Breast epithelium (tissue), 3 donors: ENCODE data around the gene ATRNL1.

Experiments used
- CTCF ChIP-seq, 3 donors: fragments of 450-650 bp; IDR thresholded peaks; one replicate each; pipeline ENCODE4 v1.5.1; 2016 to 2017; ENCODE audit warnings: antibody characterized with exemption in 3 of 3, mild to moderate bottlenecking in 3 of 3, moderate library complexity in 3 of 3
- POLR2A ChIP-seq: fragments of 450-650 bp; IDR thresholded peaks from one replicate; pipeline ENCODE4 v1.6.1; 2016; ENCODE audit warnings: antibody characterized with exemption, mild to moderate bottlenecking, moderate library complexity

- TF ChIP-seq CTCF (IDR thresholded peaks at IDR 0.05) (no peak), POLR2A (no peak)
Measured at GRCh38 chr10:115772606-115773005, 679.4 kb downstream of the ATRNL1 start.
